GM21360 (cell line): Measurements from ENCODE around the gene LRBA.
"Not testable (repeated sequence)": the region's sequence is repeated elsewhere in the genome, so short reads cannot be mapped to it uniquely, and the experiment has no call there.

Experiments used
- ATAC-seq: cut with Tn5 transposase; IDR thresholded peaks from one replicate; pipeline ENCODE4 v1.9.1; 2021; ENCODE audit warnings: mild to moderate bottlenecking, moderate library complexity; ENCODE audit not compliant: unreplicated experiment

The LRBA gene

DNA sequence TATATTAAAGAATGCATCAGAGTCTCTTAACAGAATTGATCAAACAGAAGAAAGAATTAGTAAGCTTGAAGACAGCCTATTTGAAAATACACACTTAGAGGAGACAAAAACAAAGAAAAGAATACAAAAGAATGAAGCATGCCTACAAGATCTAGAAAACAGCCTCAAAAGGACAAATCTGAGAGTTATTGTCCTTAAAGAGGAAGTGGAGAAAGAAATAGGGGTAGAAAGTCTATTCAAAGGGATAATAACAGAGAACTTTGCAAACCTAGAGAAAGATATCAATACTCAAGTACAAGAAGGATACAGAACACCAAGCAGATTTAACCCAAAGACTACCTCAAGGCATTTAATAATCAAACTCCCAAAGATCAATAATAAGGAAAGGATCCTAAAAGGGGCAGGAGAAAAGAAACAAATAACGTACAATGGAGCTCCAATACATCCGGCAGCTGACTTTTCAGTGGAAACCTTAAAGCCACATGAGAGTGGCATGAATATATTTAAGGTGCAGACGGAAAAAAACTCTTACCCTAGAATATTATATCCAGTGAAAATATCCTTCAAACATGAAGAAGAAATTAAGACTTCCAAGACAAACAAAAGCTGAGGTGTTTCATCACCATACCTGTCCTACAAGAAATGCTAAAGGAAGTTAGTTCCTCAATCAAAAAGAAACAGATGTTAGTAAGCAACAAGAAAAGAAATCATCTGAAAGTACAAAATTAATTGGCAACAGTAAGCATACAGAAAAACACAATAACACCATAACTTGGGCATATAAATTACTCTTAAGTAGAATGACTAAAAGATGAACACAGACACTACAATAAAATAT is 36.1 kb downstream of the LRBA start:
- no peak for ATAC-seq

DNA sequence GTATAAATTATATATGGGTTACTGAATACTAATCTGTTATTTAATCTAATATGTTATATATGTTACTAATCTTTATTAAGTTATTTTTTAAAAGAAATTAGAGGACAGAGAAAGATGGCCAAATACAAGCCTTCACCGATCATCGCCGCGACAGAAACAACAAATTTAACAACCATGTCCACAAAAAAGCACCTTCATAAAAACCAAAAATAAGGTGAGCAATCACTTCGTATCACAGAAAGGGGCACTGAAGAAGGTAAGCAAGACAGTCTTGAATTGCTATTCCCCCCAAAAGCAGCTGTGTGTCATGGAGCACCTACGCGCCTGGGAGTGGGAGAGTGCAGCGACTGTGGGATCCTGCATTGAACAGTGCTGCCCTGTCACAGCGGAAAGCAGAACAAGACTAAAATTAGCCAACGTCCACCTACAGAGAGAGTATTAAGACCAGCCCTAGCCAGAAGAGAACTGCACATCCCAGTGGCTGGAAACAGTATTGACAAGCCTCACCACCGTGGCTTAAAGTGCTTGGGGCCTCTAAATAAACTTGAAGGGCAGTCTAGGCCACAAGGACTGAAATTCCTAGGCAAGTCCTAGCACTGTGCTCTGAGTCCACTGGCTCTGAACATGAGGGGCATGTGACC is 38.5 kb downstream of the LRBA start:
- ATAC-seq, result no peak

DNA sequence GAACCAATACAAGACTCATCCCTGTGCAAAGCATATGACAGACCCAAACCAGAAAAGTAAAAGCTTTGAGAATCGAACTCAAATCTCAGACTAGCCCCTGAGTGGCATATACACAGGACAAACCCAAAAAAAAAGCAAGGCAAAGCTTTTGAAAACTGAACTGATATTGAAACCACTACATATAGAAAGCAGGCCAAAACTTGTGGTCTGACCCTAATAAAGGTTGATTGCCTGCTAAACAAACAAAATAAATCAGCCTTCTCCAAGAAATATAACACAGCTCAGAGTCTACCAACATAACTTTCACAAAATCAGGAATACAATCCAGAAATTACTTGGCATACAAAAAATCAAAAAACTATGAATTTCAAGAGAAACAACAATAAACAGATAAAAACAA is 40.3 kb downstream of the LRBA start:
- peak; percentile 54 for ATAC-seq

DNA sequence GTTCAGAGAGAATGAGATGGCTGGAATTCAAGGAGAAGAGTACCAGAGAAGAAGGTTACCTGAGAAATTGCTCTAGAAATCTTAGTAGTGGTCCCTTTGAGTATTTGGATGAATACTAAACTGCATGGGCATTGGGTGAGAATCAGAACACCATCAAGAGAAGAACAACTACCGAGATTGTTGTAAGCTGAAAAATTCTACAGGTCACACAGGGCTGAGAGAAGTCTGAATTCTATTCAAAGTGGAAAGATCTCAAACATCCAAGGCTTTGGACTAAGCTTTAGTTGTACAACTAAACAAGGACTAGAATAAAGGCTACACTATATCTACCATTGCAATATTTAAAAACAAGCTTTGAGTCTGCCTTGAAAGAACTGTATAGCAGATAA is 40.8 kb downstream of the LRBA start:
- ATAC-seq, result no peak

DNA sequence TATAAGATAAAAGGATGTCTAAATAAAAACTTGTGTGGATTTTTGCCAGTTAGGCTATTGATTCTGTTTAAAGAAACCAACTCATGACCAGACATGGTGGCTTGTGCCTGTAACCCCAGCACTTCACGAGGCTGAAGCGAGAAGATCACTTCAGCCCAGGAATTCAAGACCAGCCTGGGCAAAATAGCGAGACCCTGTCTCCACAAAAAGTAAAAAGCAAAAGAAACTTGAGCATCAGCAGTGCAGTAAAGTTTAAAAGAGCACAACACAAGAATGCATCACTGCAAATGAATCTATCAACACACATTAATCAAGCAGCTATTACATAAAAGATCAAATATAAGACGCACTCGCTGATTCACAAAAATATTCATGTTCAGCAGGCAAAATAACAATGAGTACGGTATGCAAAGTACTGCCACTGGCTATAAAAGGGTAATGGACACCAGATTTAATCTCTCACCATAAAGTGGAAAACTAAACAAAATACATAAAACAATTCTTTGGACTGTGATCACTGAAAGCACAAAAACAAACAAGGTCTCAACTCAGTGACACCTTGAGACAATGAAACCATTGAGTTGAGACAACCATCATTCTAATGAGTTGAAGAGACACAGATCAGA is 41.3 kb downstream of the LRBA start:
- no peak for ATAC-seq

DNA sequence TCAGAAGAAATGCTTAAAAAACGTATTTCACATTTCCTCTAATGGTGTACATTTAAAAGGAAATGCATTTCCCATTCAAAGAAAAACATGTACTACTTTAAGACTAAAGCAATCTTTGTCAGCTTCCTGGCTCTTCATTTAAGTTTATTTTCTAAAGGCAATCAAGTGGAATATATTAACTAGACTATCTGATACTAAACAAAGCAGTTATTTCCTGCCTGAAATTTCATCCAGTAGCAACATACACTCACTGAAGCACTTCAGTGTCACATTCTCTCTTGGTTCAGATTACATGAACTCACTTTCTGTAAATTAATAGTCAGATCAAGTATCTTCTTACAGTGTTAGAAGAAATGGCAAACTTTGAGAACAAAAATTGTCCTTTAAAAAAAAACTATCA is 42.5 kb downstream of the LRBA start:
- no peak for ATAC-seq

DNA sequence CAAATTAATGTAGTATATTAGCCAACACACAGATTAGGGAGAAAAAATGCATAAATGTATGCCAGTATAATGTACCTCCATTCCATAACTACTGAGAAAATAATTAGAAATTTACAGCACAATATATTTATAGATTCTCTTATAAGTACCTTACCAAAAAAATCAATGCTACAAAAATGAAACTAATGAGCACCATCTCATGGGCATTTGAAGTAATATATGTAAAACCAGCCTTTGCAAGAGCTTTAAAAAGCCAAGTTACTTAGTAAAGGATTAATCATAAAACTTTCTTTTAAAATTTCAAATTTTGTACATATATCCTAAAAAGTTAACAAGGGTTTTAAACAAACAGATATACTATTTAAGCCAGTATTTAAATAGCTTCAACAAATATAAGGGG is 43.2 kb downstream of the LRBA start:
- ATAC-seq, result no peak

DNA sequence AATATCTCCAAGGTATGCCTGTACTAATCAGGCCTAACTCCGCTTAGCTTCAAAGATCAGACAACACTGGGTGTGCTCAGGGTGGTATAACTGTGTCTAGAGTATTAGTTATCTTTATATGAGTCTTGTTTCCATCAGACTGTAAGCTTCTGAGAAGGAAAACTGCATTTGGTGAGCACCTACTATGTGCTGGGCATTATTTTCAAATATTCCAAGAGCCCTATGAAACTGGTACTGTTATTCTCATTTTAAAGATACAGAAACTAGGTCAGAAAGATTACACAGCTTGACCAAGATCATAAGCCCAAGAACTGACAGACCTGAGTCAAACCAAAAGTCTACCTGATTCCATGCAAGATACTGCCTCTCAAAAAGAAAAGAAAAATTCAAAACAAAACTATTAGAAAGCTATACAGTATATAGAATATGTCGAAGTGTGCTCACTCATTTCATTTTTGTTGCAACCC is 44.4 kb downstream of the LRBA start:
- ATAC-seq, result peak; percentile 89

DNA sequence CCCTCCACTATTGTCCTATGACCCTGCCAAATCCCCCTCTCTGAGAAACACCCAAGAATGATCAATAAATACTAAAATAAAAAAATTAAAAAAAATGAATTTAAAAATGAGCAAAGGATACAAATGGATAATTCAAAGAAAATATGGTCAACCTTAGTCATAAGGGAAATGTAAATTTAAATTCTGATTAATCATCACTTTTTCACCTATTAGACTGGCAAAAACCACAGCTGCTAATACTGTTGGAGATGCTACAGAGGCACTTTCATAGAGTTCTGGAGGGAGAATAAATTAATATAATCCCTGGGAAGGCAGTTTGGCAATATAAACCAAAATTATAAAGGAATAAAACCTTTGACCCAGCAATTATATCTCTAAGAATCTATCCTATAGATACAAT is 50.3 kb downstream of the LRBA start:
- no peak for ATAC-seq

DNA sequence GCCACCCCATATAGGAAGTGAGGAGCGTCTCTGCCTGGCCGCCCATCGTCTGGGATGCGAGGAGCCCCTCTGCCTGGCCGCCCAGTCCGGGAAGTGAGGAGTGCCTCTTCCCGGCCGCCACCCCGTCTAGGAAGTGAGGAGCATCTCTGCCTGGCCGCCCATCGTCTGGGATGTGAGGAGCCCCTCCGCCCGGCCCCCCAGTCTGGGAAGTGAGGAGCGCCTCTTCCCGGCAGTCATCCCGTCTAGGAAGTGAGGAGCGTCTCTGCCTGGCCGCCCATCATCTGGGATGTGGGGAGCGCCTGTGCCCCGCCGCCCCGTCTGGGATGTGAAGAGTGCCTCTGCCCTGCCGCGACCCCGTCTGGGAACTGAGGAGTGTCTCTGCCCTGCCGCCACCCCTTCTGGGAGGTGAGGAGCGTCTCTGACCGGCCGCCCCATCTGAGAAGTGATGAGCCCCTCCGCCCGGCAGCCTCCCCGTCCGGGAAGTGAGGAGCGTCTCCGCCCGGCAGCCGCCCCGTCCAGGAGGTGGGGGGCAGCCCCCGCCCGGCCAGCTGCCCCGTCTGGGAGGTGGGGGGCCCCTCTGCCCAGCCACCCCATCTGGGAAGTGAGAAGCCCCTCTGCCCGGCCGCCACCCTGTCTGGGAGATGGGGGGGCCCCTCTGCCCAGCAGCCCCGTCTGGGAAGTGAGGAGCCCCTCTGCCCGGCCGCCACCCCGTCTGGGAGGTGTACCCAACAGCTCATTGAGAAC is 51.3 kb downstream of the LRBA start:
- not testable (repeated sequence) for ATAC-seq

DNA sequence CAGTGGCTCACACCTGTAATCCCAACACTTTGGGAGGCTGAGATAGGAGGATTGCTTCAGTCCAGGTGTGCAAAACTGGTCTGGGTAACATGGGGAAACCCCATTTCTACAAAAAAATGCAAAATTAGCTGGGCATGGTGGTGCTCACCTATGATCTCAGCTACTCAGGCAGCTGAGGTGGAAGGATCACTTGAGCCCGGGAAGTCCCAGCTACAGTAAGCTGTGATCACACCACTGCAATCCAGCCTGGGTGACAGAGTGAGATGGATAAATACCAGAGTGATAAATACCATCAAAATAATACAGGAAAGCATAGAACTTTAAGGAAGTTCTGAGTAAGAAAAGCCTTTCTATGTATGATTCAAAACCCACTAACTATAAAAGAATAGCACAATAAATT is 52.8 kb downstream of the LRBA start:
- ATAC-seq, result peak; percentile 73

DNA sequence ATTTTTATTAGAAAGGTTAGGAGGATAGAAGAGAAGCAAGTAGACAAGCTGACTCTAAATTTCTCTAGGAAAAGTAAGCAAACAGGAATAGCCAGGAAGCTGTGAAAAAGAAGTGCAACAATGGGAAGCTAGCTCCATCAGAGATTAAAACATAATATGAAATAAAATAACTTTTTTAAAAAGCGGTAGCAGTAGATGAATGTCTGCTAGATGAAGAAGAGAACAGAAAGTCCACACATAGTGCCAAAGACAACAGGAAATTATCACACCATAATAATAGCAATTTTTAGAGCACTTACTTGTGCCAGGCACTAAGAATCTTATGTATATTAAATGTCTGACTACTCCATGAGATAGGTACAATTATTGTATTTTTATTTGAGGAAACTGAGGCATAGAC is 53.5 kb downstream of the LRBA start:
- ATAC-seq, result no peak

DNA sequence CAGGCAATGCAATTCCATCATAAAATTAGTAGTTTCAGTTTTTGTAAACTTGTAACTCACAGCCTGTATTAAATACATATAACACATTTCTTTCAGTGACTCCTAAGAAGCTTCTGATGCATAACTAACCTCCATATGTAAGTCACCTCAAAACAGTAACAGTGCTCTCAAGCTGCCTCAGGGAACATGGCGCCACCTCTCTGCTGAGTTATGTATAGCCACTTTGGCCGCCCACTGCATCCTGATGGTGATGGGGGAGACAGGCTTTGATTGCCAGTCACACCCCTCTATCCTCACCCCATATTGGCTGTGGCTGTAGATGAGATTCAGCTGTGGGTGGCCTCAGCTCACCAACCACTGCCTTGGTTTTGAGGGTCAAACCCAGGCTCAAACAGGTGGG is 54.3 kb downstream of the LRBA start:
- ATAC-seq, result peak; percentile 58

DNA sequence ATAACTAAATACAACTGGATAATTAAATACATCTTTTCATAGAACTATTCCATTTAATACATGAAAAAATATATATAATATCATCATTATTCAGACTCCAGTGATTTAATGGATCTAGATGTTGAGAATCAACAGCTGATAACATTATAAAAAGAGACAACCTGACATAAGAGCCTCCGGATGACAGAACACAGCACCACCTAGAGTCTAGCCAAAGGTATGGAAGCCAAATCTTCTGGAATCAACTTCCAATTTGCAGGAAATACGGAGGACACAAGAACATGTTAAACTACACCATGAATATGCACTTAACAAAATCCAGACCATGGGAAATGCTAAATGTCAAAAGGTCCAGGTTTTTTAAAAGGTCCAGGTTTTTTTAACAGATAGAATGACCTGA is 55.0 kb downstream of the LRBA start:
- no peak for ATAC-seq

DNA sequence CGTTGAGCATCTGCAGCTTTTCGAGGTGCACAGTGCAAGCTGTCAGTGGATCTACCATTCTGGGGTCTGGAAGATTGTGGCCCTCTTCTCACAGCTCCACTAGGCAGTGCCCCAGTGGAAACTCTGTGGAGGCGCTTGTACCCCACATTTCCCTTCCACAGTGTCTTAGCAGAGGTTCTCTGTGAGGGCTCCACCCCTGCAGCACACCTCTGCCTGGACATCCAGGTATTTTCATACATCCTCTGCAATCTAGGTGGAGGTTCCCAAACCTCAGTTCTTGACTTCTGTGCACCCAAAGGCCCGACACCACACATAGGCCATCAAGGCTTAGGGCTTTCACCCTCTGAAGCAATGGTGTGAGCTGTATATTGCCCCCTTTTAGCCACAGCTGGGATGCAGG is 57.1 kb downstream of the LRBA start:
- not testable (repeated sequence) for ATAC-seq

DNA sequence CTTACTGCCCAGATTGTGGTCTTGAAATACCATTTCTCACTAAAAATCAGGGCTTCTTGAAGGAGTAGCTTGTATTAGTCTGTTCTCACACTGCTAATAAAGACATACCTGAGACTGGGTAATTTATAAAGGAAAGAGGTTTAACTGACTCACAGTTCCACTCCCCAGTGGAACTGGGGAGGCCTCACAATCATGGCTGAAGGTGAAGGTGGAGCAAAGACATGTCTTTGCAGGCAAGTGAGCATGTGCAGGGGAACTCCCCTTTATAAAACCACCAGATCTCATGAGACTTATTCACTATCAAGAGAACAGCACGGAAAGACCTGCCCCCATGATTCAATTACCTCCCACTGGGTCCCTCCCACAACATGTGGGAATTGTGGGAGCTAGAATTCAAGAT is 58.0 kb downstream of the LRBA start:
- ATAC-seq, result not testable (repeated sequence)

DNA sequence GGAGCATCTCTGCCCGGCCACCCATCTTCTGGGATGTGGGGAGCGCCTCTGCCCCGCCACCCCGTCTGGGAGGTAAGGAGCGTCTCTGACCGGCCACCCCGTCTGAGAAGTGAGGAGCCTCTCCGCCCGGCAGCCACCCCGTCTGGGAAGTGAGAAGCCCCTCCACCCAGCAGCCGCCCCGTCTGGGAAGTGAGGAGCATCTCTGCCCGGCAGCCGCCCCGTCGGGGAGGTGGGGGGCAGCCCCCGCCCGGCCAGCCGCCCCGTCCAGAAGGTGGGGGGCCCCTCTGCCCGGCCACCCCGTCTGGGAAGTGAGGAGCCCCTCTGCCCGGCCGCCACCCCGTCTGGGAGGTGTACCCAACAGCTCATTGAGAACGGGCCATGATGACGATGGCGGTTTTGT is 61.2 kb downstream of the LRBA start:
- not testable (repeated sequence) for ATAC-seq

DNA sequence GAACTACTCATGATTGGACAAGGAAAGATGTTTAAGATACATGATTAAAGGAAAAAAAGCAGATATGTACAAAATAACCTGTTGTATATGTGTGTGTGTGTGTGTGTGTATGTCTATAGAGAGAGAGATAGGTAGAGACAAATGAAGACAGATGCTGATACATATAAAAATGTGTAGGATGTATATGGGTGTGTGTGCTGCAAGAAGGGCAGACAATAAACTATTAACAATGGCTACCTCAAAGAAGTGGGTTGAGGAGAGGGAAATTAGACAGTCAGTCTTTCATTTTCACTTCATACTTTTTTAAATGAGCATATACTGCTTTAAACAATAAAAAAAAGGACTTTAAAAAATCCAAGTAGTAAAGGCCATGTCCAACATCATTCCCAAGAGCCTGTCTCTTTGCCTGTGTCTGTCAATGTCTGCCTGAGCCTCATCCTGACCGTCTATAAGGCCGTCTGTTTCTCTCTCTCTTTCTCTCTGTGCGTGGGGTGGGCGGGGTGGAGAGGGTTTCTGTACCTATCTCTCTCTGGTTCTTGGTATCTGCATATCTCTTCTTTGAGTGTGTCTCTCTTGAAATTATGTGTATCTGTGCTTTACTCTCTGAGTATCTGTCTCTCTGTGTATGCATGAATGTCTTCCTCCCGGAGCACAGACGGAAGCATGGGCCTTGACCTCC is 62.8 kb downstream of the LRBA start:
- no peak for ATAC-seq

DNA sequence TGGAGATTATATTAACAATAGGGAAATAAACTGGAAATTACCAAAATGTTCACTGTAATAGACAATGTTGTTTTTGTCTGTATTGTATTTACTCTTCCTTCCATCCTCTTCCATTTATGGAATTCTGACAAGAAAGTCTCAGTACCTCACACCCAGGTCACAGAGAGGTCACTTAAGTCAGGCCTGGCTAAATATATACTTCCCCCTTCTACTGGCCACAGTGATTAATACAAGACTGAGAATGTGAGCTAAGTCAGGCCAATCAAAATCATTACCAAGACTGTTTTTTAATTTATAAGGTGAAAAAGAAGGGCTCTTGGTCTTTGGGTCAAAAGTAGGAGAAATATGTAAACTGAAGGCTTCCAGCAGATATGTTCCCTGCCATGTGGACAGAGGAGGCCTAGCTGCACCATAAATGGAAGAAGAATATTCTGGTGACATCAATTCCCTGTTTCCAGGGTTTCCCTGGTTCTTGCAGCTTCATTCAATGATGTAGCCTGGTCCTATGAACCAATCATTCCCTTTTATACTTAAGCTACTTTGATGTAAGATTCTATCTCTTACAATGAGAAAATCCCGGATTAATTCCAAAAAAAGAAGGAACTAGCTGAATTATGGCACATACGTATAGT is 64.3 kb downstream of the LRBA start:
- ATAC-seq, result peak; percentile 81

DNA sequence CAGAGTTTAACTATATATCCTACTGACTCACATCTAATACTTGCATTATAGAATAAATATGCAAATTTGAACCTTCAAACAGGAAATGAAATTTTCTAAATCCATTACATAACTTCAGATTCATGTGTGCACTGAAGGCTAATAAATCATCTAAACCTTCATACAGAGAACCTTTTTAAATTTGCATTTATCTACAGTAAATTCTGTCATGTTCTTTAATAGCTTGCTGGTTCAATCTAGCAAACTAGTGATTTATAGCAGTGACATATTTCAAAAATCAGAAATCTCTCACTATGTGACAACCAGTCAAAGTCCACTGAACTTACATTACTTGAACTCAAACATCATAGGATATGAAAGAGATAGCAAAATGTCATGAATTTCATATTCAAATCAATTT is 65.1 kb downstream of the LRBA start:
- no peak for ATAC-seq
